Gastrocnemius medialis (tissue), 4 donors: ENCODE data around the gene EDC4. TPM values are rescaled to one million over a fixed set of nuclear protein-coding genes. Genes with fewer than 3 reads are reported as not detected.

ENCODE experiments used
- ATAC-seq, 2 donors: fragments of 150-250 bp; one replicate each; pipeline ENCODE4 v1.9.1; 2016
- DNase-seq, 2 donors: peaks; one replicate each; pipeline ENCODE4 v3.0.0-alpha.2; 2019
- H3K27ac ChIP-seq, 4 donors: fragments of 200-600 bp; sonication (generic); 1 replicate in 1 of 4; 2 replicates in 3 of 4; pipeline ENCODE4 v1.5.1; 2016 to 2018; ENCODE audit warnings: mild to moderate bottlenecking in 2 of 4, moderate library complexity in 1 of 4
- H3K27me3 ChIP-seq, 3 donors: fragments of 200-600 bp; sonication (generic) in 2 of 3; 1 replicate in 1 of 3; 2 replicates in 2 of 3; pipeline versions ENCODE4 v1.5.1 to v1.6.0; 2016 to 2019; ENCODE audit warnings: mild to moderate bottlenecking in 1 of 3, moderate library complexity in 1 of 3
- H3K36me3 ChIP-seq, 2 donors: fragments of 200-600 bp; sonication (generic) in 1 of 2; one replicate each; pipeline ENCODE4 v1.5.1; 2017 to 2018
- H3K4me1 ChIP-seq, 2 donors: fragments of 200-600 bp; sonication (generic) in 1 of 2; one replicate each; pipeline ENCODE4 v1.5.1; 2016 to 2017; ENCODE audit warnings: mild to moderate bottlenecking in 2 of 2
- H3K4me3 ChIP-seq, 4 donors: fragments of 200-600 bp; sonication (generic) in 3 of 4; 1 replicate in 1 of 4; 2 replicates in 3 of 4; pipeline ENCODE4 v1.5.1; 2016 to 2019; ENCODE audit warnings: mild to moderate bottlenecking in 2 of 4
- H3K9me3 ChIP-seq, 3 donors: fragments of 200-600 bp; sonication (generic) in 2 of 3; 1 replicate in 1 of 3; 2 replicates in 2 of 3; pipeline ENCODE4 v1.5.1; 2016 to 2019
- POLR2A ChIP-seq, 2 donors: fragments of 450-650 bp; IDR thresholded peaks; one replicate each; pipeline ENCODE4 v1.6.1; 2017; ENCODE audit warnings: antibody characterized with exemption in 2 of 2, mild to moderate bottlenecking in 2 of 2, moderate library complexity in 2 of 2
- in situ Hi-C, 4 donors: fragments of 200-750 bp; cut with MboI; loops; one replicate each; pipeline versions ENCODE4 v1.15.0 to v1.8.0; 2017; ENCODE audit warnings: low sequenced_read_pairs in 4 of 4
- intact Hi-C: fragments of 100-400 bp; cut with DNase I; formaldehyde crosslinking; loops from one replicate; pipeline ENCODE4 v1.15.1; 2023; ENCODE audit warnings: low total_unique reads
- total RNA-seq, 4 donors: library from RNA; depleted of rRNA; stranded (reverse); fragments of >200 nt; gene quantifications; one replicate each; pipeline versions ENCODE4 v1.1.0 to v1.2.3, GENCODE V29; 2016
- TF ChIP-seq, protein P1 (sequence below), 5 experiments: fragments of 450-650 bp in 3 of 5; fragments of 200-600 bp in 2 of 5; sonication (generic) in 2 of 5; IDR thresholded peaks in 4 of 5; conservative IDR thresholded peaks in 1 of 5; 1 replicate in 4 of 5; 2 replicates in 1 of 5; pipeline ENCODE4 v1.5.1; 2016 to 2019; ENCODE audit warnings: antibody characterized with exemption in 5 of 5, mild to moderate bottlenecking in 3 of 5, moderate library complexity in 3 of 5

EDC4 gene
- total RNA-seq, 4 donors from 2014 or later = 27.5 to 58.9 (median 48.5) TPM

GRCh38 chr16:67864594-67864993 lies 8.3 kb upstream of the EDC4 start:
- Histone ChIP-seq H3K9me3 (no peaks in the 10 kb centered on the region), H3K27ac (peak overlapping the region; percentile 93 to 99 (median 97)), H3K36me3 (peaks cover 0 to 43% of the 10 kb centered on the region in 2 donors), H3K27me3 (no peaks in the 10 kb centered on the region), H3K4me1 (peaks cover 51% of the 10 kb centered on the region in 2 donors), H3K4me3 (no peak overlapping the region)
- intact Hi-C loops (no loop called here), in situ Hi-C loops (no loop called here)
- no peak for TF ChIP-seq POLR2A (IDR thresholded peaks at IDR 0.05)
- DNase-seq (no peak), ATAC-seq (no peak)

- Histone ChIP-seq H3K27me3 (no peaks in the 10 kb centered on the region), H3K4me1 (peaks cover 46 to 48% of the 10 kb centered on the region in 2 donors), H3K4me3 (no peak overlapping the region), H3K27ac (peak overlapping the region; percentile 93 to 99 (median 97)), H3K9me3 (no peaks in the 10 kb centered on the region), H3K36me3 (peaks cover 0 to 50% of the 10 kb centered on the region in 2 donors)
- ATAC-seq (no peak), DNase-seq (peak in 1 of 2 donors; percentile 41)
- in situ Hi-C loops = no loop called here
- TF ChIP-seq, protein P1, sequence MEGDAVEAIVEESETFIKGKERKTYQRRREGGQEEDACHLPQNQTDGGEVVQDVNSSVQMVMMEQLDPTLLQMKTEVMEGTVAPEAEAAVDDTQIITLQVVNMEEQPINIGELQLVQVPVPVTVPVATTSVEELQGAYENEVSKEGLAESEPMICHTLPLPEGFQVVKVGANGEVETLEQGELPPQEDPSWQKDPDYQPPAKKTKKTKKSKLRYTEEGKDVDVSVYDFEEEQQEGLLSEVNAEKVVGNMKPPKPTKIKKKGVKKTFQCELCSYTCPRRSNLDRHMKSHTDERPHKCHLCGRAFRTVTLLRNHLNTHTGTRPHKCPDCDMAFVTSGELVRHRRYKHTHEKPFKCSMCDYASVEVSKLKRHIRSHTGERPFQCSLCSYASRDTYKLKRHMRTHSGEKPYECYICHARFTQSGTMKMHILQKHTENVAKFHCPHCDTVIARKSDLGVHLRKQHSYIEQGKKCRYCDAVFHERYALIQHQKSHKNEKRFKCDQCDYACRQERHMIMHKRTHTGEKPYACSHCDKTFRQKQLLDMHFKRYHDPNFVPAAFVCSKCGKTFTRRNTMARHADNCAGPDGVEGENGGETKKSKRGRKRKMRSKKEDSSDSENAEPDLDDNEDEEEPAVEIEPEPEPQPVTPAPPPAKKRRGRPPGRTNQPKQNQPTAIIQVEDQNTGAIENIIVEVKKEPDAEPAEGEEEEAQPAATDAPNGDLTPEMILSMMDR (IDR thresholded peaks at IDR 0.05 in 4 of 5, conservative IDR thresholded peaks at IDR 0.05 in 1 of 5) = peak in 3 of 5 experiments; percentile 25 to 56 (median 27)
- TF ChIP-seq POLR2A (IDR thresholded peaks at IDR 0.05) = no peak
- intact Hi-C loops = no loop called here
Observed at GRCh38 chr16:67865318-67865717, 7.5 kb upstream of the EDC4 start.

DNA sequence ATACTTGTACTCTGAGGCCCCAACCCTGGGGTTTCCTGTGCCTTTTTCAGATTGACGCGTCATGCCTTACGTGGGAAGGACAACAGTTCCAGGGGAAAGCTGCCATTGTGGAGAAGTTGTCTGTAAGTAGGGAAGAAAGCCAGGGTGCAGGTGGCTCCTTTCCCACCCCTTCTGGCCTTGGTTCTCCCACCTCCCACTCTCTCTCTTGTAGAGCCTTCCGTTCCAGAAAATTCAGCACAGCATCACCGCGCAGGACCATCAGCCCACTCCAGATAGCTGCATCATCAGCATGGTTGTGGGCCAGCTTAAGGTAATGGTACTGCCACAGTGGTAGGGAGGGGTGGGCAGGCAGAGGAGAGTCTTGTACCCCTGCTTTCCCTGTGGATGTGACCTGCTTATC lies 4.6 kb upstream of the EDC4 start:
- Histone ChIP-seq H3K9me3 (no peaks in the 10 kb centered on the region), H3K36me3 (peaks cover 0 to 65% of the 10 kb centered on the region in 2 donors), H3K27me3 (no peaks in the 10 kb centered on the region), H3K27ac (peak overlapping the region in 1 of 4 donors; percentile 54), H3K4me3 (no peak overlapping the region), H3K4me1 (peaks cover 24 to 26% of the 10 kb centered on the region in 2 donors)
- no peak for DNase-seq
- intact Hi-C loops = no loop called here
- in situ Hi-C loops = no loop called here
- no peak for ATAC-seq
- TF ChIP-seq, protein P1 (IDR thresholded peaks at IDR 0.05 in 4 of 5, conservative IDR thresholded peaks at IDR 0.05 in 1 of 5) = no peak
- TF ChIP-seq POLR2A (IDR thresholded peaks at IDR 0.05) = no peak

GRCh38 chr16:67869653-67870052 lies 3.2 kb upstream of the EDC4 start:
- no peaks in the 10 kb centered on the region for H3K9me3 ChIP-seq
- no peaks in the 10 kb centered on the region for H3K27me3 ChIP-seq
- peaks cover 22 to 27% of the 10 kb centered on the region in 2 donors for H3K4me1 ChIP-seq
- H3K4me3 ChIP-seq = no peak overlapping the region
- ATAC-seq = no peak
- H3K36me3 ChIP-seq = peaks cover 0 to 65% of the 10 kb centered on the region in 2 donors
- TF ChIP-seq, protein P1 (IDR thresholded peaks at IDR 0.05 in 4 of 5, conservative IDR thresholded peaks at IDR 0.05 in 1 of 5) = no peak
- no peak for TF ChIP-seq POLR2A (IDR thresholded peaks at IDR 0.05)
- intact Hi-C loops = no loop called here
- in situ Hi-C loops = no loop called here
- H3K27ac ChIP-seq = peak overlapping the region in 1 of 4 donors; percentile 22
- no peak for DNase-seq

GRCh38 chr16:67871256-67871655 lies 1.6 kb upstream of the EDC4 start:
- Histone ChIP-seq H3K27me3 (no peaks in the 10 kb centered on the region), H3K4me1 (peaks cover 28 to 31% of the 10 kb centered on the region in 2 donors), H3K36me3 (peaks cover 0 to 53% of the 10 kb centered on the region in 2 donors), H3K27ac (peak overlapping the region in 1 of 4 donors; percentile 94), H3K4me3 (no peak overlapping the region), H3K9me3 (no peaks in the 10 kb centered on the region)
- DNase-seq (no peak), ATAC-seq (no peak)
- in situ Hi-C loops (no loop called here), intact Hi-C loops (no loop called here)
- TF ChIP-seq POLR2A (IDR thresholded peaks at IDR 0.05) = no peak
